Gastroesophageal sphincter (tissue), 3 donors: Measurements from ENCODE around the gene MYO18A.

Experiments
- EP300 ChIP-seq: sonication (generic); formaldehyde crosslinking; IDR thresholded peaks from one replicate; pipeline ENCODE4 v1.6.1; 2017; ENCODE audit warnings: antibody characterized with exemption, mild to moderate bottlenecking
- POLR2A ChIP-seq, 2 donors: fragments of 450-650 bp; IDR thresholded peaks; one replicate each; pipeline ENCODE4 v1.6.1; 2017; ENCODE audit warnings: antibody characterized with exemption in 2 of 2, mild to moderate bottlenecking in 2 of 2, moderate library complexity in 1 of 2
- POLR2AphosphoS5 ChIP-seq: sonication (generic); formaldehyde crosslinking; IDR thresholded peaks from one replicate; pipeline ENCODE4 v1.6.1; 2017; ENCODE audit warnings: antibody characterized with exemption
- TF ChIP-seq, protein P1 (sequence below), 4 experiments: fragments of 200-600 bp in 2 of 4; fragments of 450-650 bp in 2 of 4; sonication (generic) in 1 of 4; IDR thresholded peaks; one replicate each; pipeline ENCODE4 v1.5.1; 2017 to 2019; ENCODE audit warnings: antibody characterized with exemption in 4 of 4, mild to moderate bottlenecking in 2 of 4, moderate library complexity in 2 of 4

DNA sequence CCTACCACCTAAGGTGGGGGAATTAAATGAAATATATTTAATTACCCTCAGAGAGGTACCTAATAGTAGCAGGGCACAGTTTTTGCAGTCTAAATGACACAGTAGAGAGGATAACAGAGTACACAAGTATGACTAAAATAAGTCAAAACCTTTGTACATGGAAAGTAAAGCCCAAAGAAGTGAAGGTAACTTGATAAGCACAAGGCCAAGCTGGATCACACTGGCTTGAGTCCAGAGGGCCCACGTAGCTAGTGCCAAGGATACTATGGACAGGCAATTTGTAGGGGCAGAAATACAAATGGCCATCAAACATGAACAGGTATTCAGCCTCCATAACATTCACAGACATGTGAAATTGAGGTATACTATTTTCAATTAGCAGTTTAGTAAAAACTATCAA lies 7.6 kb downstream of the MYO18A start:
- TF ChIP-seq, protein P1, sequence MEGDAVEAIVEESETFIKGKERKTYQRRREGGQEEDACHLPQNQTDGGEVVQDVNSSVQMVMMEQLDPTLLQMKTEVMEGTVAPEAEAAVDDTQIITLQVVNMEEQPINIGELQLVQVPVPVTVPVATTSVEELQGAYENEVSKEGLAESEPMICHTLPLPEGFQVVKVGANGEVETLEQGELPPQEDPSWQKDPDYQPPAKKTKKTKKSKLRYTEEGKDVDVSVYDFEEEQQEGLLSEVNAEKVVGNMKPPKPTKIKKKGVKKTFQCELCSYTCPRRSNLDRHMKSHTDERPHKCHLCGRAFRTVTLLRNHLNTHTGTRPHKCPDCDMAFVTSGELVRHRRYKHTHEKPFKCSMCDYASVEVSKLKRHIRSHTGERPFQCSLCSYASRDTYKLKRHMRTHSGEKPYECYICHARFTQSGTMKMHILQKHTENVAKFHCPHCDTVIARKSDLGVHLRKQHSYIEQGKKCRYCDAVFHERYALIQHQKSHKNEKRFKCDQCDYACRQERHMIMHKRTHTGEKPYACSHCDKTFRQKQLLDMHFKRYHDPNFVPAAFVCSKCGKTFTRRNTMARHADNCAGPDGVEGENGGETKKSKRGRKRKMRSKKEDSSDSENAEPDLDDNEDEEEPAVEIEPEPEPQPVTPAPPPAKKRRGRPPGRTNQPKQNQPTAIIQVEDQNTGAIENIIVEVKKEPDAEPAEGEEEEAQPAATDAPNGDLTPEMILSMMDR (IDR thresholded peaks at IDR 0.05), result no peak
- TF ChIP-seq POLR2AphosphoS5, result no peak
- TF ChIP-seq POLR2A (IDR thresholded peaks at IDR 0.05), result no peak
- TF ChIP-seq EP300, result no peak
